GM23338 (cell line): ENCODE results near the gene PSAPL1.

Experiments used
- CREB1 ChIP-seq: fragments of 250-450 bp; sonication (Bioruptor Pico); IDR thresholded peaks from 2 replicates; pipeline ENCODE4 v1.5.0; 2020; ENCODE audit warnings: low read depth, mild to moderate bottlenecking, moderate library complexity
- CTCF ChIP-seq, 2 experiments: fragments of 200-600 bp in 1 of 2; sonication (generic) in 1 of 2; conservative IDR thresholded peaks; 2 replicates each; pipeline versions ENCODE4 v1.5.1 to v1.6.1; 2016 to 2017; ENCODE audit warnings: antibody characterized with exemption in 2 of 2, low read depth in 2 of 2, mild to moderate bottlenecking in 2 of 2, moderate library complexity in 1 of 2
- EZH2 ChIP-seq: fragments of 200-600 bp; sonication (generic); IDR thresholded peaks from one replicate; pipeline ENCODE4 v1.8.0; 2017; ENCODE audit warnings: antibody characterized with exemption, mild to moderate bottlenecking, low read depth; ENCODE audit not compliant: unreplicated experiment
- EZH2phosphoT487 ChIP-seq: fragments of 200-600 bp; sonication (generic); IDR thresholded peaks from one replicate; pipeline ENCODE4 v1.8.1; 2018; ENCODE audit warnings: antibody characterized with exemption; ENCODE audit not compliant: unreplicated experiment
- JUNB ChIP-seq: IDR thresholded peaks from one replicate; pipeline ENCODE4 v1.6.1; 2016; ENCODE audit warnings: antibody characterized with exemption; ENCODE audit not compliant: unreplicated experiment
- NANOG ChIP-seq: IDR thresholded peaks from 2 replicates; pipeline ENCODE4 v1.6.1; 2016; ENCODE audit warnings: antibody characterized with exemption, borderline replicate concordance
- POLR2AphosphoS5 ChIP-seq: IDR thresholded peaks from 2 replicates; pipeline ENCODE4 v1.6.1; 2016; ENCODE audit warnings: antibody characterized with exemption, low read depth
- REST ChIP-seq: IDR thresholded peaks from one replicate; pipeline ENCODE4 v1.6.1; 2018; ENCODE audit warnings: antibody characterized with exemption; ENCODE audit not compliant: unreplicated experiment
- ZNF114 ChIP-seq: fragments of 250-450 bp; sonication (Bioruptor Pico); IDR thresholded peaks from 2 replicates; pipeline ENCODE4 v1.5.0; 2020; ENCODE audit warnings: mild to moderate bottlenecking, moderate library complexity
- ZNF331 ChIP-seq: fragments of 250-450 bp; sonication (Bioruptor Pico); IDR thresholded peaks from 2 replicates; pipeline ENCODE4 v1.5.0; 2020; ENCODE audit warnings: low read depth, mild to moderate bottlenecking, moderate library complexity
- ZNF462 ChIP-seq: fragments of 250-450 bp; sonication (Bioruptor Pico); IDR thresholded peaks from 2 replicates; pipeline ENCODE4 v1.5.0; 2020; ENCODE audit warnings: mild to moderate bottlenecking, moderate library complexity

GRCh38 chr4:7389719-7390118 lies 45.0 kb downstream of the PSAPL1 start:
- TF ChIP-seq EZH2 (no peak), CTCF (conservative IDR thresholded peaks at IDR 0.05; ENCODE audit: low read depth in 2 of 2) (no peak), REST (no peak), POLR2AphosphoS5 (no peak), ZNF462 (CRISPR knock-in tag) (no peak), EZH2phosphoT487 (no peak), JUNB (no peak), NANOG (no peak), CREB1 (CRISPR knock-in tag) (no peak), ZNF331 (CRISPR knock-in tag) (no peak), ZNF114 (CRISPR knock-in tag) (no peak)
